ENCODE data around the gene ITGA7.

ITGA7 gene

DNA sequence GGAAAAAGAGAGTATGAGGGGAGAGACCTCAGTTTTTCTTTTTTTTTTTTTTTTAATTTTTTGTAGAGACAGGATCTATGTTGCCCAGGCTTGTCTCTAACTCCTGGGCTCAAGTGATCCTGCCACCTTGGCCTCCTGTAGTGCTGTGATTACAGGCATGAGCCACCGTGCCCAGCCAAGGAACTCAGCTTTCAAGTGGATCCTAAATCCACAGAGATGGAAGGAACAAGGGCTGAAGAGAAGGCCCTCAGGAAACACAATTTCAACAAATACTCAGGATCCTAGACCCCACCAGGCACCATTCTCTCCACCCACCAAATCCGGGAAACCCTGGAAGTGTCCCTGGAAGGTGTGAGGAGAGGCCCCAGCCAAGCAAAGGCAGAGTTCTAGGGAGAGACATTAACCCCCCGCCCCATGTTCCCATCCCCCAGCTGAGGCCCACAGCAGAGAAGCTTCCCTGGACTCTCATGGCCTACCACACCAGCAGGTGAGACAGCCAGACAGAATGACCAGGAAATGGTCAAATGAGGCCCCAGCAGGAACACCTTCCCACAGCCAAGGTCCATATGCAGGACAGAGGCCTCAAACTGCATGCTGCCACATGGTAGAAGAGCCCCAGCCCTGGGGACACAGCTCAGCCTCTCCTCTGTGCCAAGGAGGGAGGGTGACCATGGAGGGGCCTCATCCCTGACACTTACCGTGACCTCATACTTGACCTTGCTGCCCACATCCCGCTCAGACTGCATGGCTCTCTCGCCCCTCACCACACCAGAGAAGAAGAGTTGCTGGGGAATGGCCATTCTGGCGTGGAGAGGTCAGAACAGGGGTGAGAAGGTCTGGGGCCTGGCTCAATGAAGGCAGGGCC lies 14.1 kb downstream of the ITGA7 start:
- H4K20me1 ChIP-seq (ENCODE audit: insufficient read depth, low read length, poor library complexity, severe bottlenecking): no peaks in the 10 kb centered on the region
- H3K9me3 ChIP-seq (ENCODE audit: insufficient read depth, low read depth, low read length): no peaks in the 10 kb centered on the region
- no peak overlapping the region for H3K9ac ChIP-seq (ENCODE audit: low read depth, low read length, poor library complexity, severe bottlenecking)
- H3F3A ChIP-seq (ENCODE audit: low read depth): no peaks in the 10 kb centered on the region
- H3K79me2 ChIP-seq (ENCODE audit: insufficient read depth, low read length): no peaks in the 10 kb centered on the region
- no peak overlapping the region for H2AFZ ChIP-seq (ENCODE audit: low read length)
- TF ChIP-seq, protein P1, sequence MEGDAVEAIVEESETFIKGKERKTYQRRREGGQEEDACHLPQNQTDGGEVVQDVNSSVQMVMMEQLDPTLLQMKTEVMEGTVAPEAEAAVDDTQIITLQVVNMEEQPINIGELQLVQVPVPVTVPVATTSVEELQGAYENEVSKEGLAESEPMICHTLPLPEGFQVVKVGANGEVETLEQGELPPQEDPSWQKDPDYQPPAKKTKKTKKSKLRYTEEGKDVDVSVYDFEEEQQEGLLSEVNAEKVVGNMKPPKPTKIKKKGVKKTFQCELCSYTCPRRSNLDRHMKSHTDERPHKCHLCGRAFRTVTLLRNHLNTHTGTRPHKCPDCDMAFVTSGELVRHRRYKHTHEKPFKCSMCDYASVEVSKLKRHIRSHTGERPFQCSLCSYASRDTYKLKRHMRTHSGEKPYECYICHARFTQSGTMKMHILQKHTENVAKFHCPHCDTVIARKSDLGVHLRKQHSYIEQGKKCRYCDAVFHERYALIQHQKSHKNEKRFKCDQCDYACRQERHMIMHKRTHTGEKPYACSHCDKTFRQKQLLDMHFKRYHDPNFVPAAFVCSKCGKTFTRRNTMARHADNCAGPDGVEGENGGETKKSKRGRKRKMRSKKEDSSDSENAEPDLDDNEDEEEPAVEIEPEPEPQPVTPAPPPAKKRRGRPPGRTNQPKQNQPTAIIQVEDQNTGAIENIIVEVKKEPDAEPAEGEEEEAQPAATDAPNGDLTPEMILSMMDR (conservative IDR thresholded peaks at IDR 0.05; ENCODE audit: low read length): no peak
- TF ChIP-seq EZH2phosphoT487 (IDR thresholded peaks at IDR 0.05; ENCODE audit: borderline replicate concordance): no peak
- H3K4me1 ChIP-seq (ENCODE audit: insufficient read depth, low read length, poor library complexity, severe bottlenecking): peaks cover 5% of the 10 kb centered on the region
- no peak overlapping the region for H3K4me3 ChIP-seq (ENCODE audit: low read length, poor library complexity, severe bottlenecking)
- no peaks in the 10 kb centered on the region for H3K27me3 ChIP-seq (ENCODE audit: insufficient read depth, low read length, poor library complexity, severe bottlenecking)
- no peaks in the 10 kb centered on the region for H3K9me2 ChIP-seq (replicated peaks; ENCODE audit: low read depth, low read length)
- no peak overlapping the region for H3K4me2 ChIP-seq (ENCODE audit: low read depth, low read length, poor library complexity, severe bottlenecking)
- H3K36me3 ChIP-seq (ENCODE audit: insufficient read depth, low read length): no peaks in the 10 kb centered on the region

- Histone ChIP-seq H4K20me1 (ENCODE audit: insufficient read depth, low read length, poor library complexity, severe bottlenecking) (no peaks in the 10 kb centered on the region), H3K9ac (ENCODE audit: low read depth, low read length, poor library complexity, severe bottlenecking) (no peak overlapping the region), H2AFZ (ENCODE audit: low read length) (no peak overlapping the region), H3K79me2 (ENCODE audit: insufficient read depth, low read length) (no peaks in the 10 kb centered on the region), H3F3A (ENCODE audit: low read depth) (no peaks in the 10 kb centered on the region), H3K4me2 (ENCODE audit: low read depth, low read length, poor library complexity, severe bottlenecking) (no peak overlapping the region), H3K27me3 (ENCODE audit: insufficient read depth, low read length, poor library complexity, severe bottlenecking) (no peaks in the 10 kb centered on the region), H3K9me2 (replicated peaks; ENCODE audit: low read depth, low read length) (no peaks in the 10 kb centered on the region), H3K4me1 (ENCODE audit: insufficient read depth, low read length, poor library complexity, severe bottlenecking) (peaks cover 5% of the 10 kb centered on the region), H3K36me3 (ENCODE audit: insufficient read depth, low read length) (no peaks in the 10 kb centered on the region), H3K4me3 (ENCODE audit: low read length, poor library complexity, severe bottlenecking) (no peak overlapping the region), H3K9me3 (ENCODE audit: insufficient read depth, low read depth, low read length) (no peaks in the 10 kb centered on the region)
- TF ChIP-seq, protein P1 (conservative IDR thresholded peaks at IDR 0.05; ENCODE audit: low read length): no peak
- TF ChIP-seq EZH2phosphoT487 (IDR thresholded peaks at IDR 0.05; ENCODE audit: borderline replicate concordance): no peak
Observed at GRCh38 chr12:55692631-55693322, 14.9 kb downstream of the ITGA7 start.

GRCh38 chr12:55688716-55689655 lies 18.7 kb downstream of the ITGA7 start:
- Histone ChIP-seq H3K4me3 (ENCODE audit: low read length, poor library complexity, severe bottlenecking) (no peak overlapping the region), H3K79me2 (ENCODE audit: insufficient read depth, low read length) (peaks cover 4% of the 10 kb centered on the region; the same call in 1 of the 2 replicates), H2AFZ (ENCODE audit: low read length) (no peak overlapping the region), H3K4me2 (ENCODE audit: low read depth, low read length, poor library complexity, severe bottlenecking) (no peak overlapping the region), H3K36me3 (ENCODE audit: insufficient read depth, low read length) (no peaks in the 10 kb centered on the region), H3K9ac (ENCODE audit: low read depth, low read length, poor library complexity, severe bottlenecking) (no peak overlapping the region), H3K9me3 (ENCODE audit: insufficient read depth, low read depth, low read length) (no peaks in the 10 kb centered on the region), H3F3A (ENCODE audit: low read depth) (no peaks in the 10 kb centered on the region), H3K9me2 (replicated peaks; ENCODE audit: low read depth, low read length) (no peaks in the 10 kb centered on the region), H4K20me1 (ENCODE audit: insufficient read depth, low read length, poor library complexity, severe bottlenecking) (no peaks in the 10 kb centered on the region), H3K27me3 (ENCODE audit: insufficient read depth, low read length, poor library complexity, severe bottlenecking) (no peaks in the 10 kb centered on the region), H3K4me1 (ENCODE audit: insufficient read depth, low read length, poor library complexity, severe bottlenecking) (peaks cover 10% of the 10 kb centered on the region)
- TF ChIP-seq, protein P1 (conservative IDR thresholded peaks at IDR 0.05; ENCODE audit: low read length): no peak
- TF ChIP-seq EZH2phosphoT487 (IDR thresholded peaks at IDR 0.05; ENCODE audit: borderline replicate concordance): no peak
